ENCODE measurements around the gene ST6GALNAC5.

- TF ChIP-seq TAF1 (IDR thresholded peaks at IDR 0.05; ENCODE audit: borderline replicate concordance, insufficient read depth, low read length), result no peak
- TF ChIP-seq REST (IDR thresholded peaks at IDR 0.05; ENCODE audit: insufficient read depth in 1 of 2, low read depth in 2 of 2, low read length in 2 of 2), result no peak
- no peak for TF ChIP-seq FOXP2 (optimal IDR thresholded peaks at IDR 0.05; ENCODE audit: borderline replicate concordance, extremely low read depth, extremely low read length, insufficient read depth)
- TF ChIP-seq POLR2AphosphoS5 (IDR thresholded peaks at IDR 0.05; ENCODE audit: low read depth, low read length), result no peak
Measured at GRCh38 chr1:77040826-77041225, 173.5 kb downstream of the ST6GALNAC5 start.
